GM18508 (cell line): ENCODE measurements around the gene SNF8.
"Not testable (repeated sequence)": the region's sequence is repeated elsewhere in the genome, so short reads cannot be mapped to it uniquely, and the experiment has no call there.

Experiments
- ATAC-seq: cut with Tn5 transposase; IDR thresholded peaks from one replicate; pipeline ENCODE4 v1.9.1; 2021; ENCODE audit warnings: moderate number of reproducible peaks; ENCODE audit not compliant: insufficient read depth, unreplicated experiment

The SNF8 gene

GRCh38 chr17:48944515-48945260, at the start of gene SNF8:
Gene SNF8 (minus strand): TSS chr17:48944842. CDS start chr17:48944734, 108 bp downstream.
- ATAC-seq: no peak

- no peak for ATAC-seq
Measured at GRCh38 chr17:48993951-48994350, 49.3 kb upstream of the SNF8 start.

GRCh38 chr17:48993305-48993704, 48.7 kb upstream of the SNF8 start:
- no peak for ATAC-seq

- no peak for ATAC-seq
Measured at GRCh38 chr17:48992444-48992843, 47.8 kb upstream of the SNF8 start.

- no peak for ATAC-seq
Measured at GRCh38 chr17:48990882-48991357, 46.3 kb upstream of the SNF8 start.

GRCh38 chr17:48989100-48989499, 44.5 kb upstream of the SNF8 start:
- no peak for ATAC-seq

GRCh38 chr17:48985436-48986245, 41.0 kb upstream of the SNF8 start:
- ATAC-seq: no peak

- ATAC-seq: no peak
Measured at GRCh38 chr17:48981927-48982539, 37.4 kb upstream of the SNF8 start.

GRCh38 chr17:48973806-48974205, 29.2 kb upstream of the SNF8 start:
- ATAC-seq: no peak

GRCh38 chr17:48972749-48973097, 28.1 kb upstream of the SNF8 start:
- ATAC-seq: no peak

- ATAC-seq: no peak
Measured at GRCh38 chr17:48970865-48971687, 26.4 kb upstream of the SNF8 start.

GRCh38 chr17:48970224-48970623, 25.6 kb upstream of the SNF8 start:
- no peak for ATAC-seq

- ATAC-seq: no peak
Measured at GRCh38 chr17:48961516-48962233, 17.0 kb upstream of the SNF8 start.

- no peak for ATAC-seq
Measured at GRCh38 chr17:48960834-48961515, 16.3 kb upstream of the SNF8 start.

- no peak for ATAC-seq
Measured at GRCh38 chr17:48954300-48954755, 9.7 kb upstream of the SNF8 start.

GRCh38 chr17:48952904-48953303, 8.3 kb upstream of the SNF8 start:
- ATAC-seq: no peak

GRCh38 chr17:48951572-48951971, 6.9 kb upstream of the SNF8 start:
- no peak for ATAC-seq

GRCh38 chr17:48945261-48945651, 614 bp upstream of the SNF8 start:
- not testable (repeated sequence) for ATAC-seq

- ATAC-seq: no peak
Measured at GRCh38 chr17:48933035-48933434, 11.6 kb downstream of the SNF8 start.
